ENCODE results near the gene ORC2.

DNA sequence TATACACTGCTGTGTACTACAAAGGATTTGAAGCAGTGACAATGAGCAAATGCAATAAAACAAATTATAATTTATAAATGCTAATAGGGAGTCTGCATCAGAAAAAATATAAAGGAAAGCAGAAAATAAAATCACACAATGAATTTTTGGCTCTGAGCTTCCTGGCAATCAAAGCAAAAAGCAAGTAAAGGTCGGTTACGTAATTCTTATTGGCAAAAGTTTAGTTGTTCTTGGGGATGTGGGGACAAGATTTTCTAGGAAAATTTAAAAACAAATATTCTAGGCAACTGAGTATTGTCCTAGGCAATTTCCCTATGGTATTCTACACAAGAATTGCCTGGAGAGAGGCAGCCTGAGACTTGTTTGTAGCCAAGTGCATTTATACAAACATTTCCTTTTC, 1.8 kb downstream of the ORC2 start:
- no peak for TF ChIP-seq GATA3 (IDR thresholded peaks at IDR 0.05; ENCODE audit: low read depth, low read length)
- no peak for TF ChIP-seq GATA2 (IDR thresholded peaks at IDR 0.05; ENCODE audit: low read depth, low read length)
